Naive thymus-derived CD8-positive, alpha-beta T cell (primary cell): Measurements from ENCODE around the gene TRERF1. TPM values are rescaled to one million over a fixed set of nuclear protein-coding genes. Genes with fewer than 3 reads are reported as not detected.

Experiments
- ATAC-seq, 2 donors: fragments of 150-1000 bp; cut with Tn5 transposase in 1 of 2; sonication (Bioruptor Pico), chemical (Tn5 transposase) in 1 of 2; 1 replicate in 1 of 2; 2 replicates in 1 of 2; pipeline ENCODE4 v1.10.0; 2021; ENCODE audit warnings: mild to moderate bottlenecking in 2 of 2, moderate library complexity in 2 of 2
- POLR2A ChIA-PET: fragments of 350-600 bp; sonication (Branson Sonifier 250); formaldehyde crosslinking; loops from one replicate; lab custom pipeline; 2021; ENCODE audit warnings: antibody characterized with exemption; lab: Charles Lee
- DNase-seq, 10 donors: peaks; one replicate each; pipeline versions ENCODE4 v3.0.0 to v3.0.0-alpha.2; 2020 to 2022
- H3K27ac Mint-ChIP-seq, 10 donors: one replicate each; pipeline ENCODE4 v1.8.0; 2020 to 2022; ENCODE audit warnings: mild to moderate bottlenecking in 10 of 10, mixed read lengths in 10 of 10, moderate library complexity in 4 of 10, inconsistent platforms in 1 of 10
- H3K27me3 Mint-ChIP-seq, 5 donors: one replicate each; pipeline ENCODE4 v1.8.0; 2021 to 2022; ENCODE audit warnings: mixed read lengths in 5 of 5
- H3K36me3 Mint-ChIP-seq, 3 donors: one replicate each; pipeline ENCODE4 v1.8.0; 2020 to 2022; ENCODE audit warnings: mixed read lengths in 3 of 3, mild to moderate bottlenecking in 2 of 3, inconsistent platforms in 1 of 3
- H3K4me1 Mint-ChIP-seq, 4 donors: one replicate each; pipeline ENCODE4 v1.8.0; 2021 to 2022; ENCODE audit warnings: mixed read lengths in 4 of 4
- H3K4me3 Mint-ChIP-seq, 10 donors: one replicate each; pipeline ENCODE4 v1.8.0; 2020 to 2022; ENCODE audit warnings: mild to moderate bottlenecking in 10 of 10, mixed read lengths in 10 of 10, moderate library complexity in 6 of 10, inconsistent platforms in 1 of 10
- H3K9me3 Mint-ChIP-seq, 9 donors: one replicate each; pipeline ENCODE4 v1.8.0; 2020 to 2022; ENCODE audit warnings: mixed read lengths in 9 of 9, mild to moderate bottlenecking in 3 of 9, inconsistent platforms in 1 of 9, moderate library complexity in 1 of 9
- polyA plus RNA-seq, 3 donors: library from polyadenylated mRNA; unstranded; fragments of 300-500 nt; fragmentation: Illumina TruSeq; gene quantifications; one replicate each; pipeline ENCODE4 v1.2.3, GENCODE V29; 2021
- total RNA-seq, 8 experiments: library from RNA in 2 of 8; stranded (reverse) in 2 of 8; gene quantifications; one replicate each; pipeline ENCODE4 v1.2.3 and lab custom pipeline; 2021 to 2026

TRERF1 gene
- total and polyA plus RNA-seq, 5 experiments from 2014 or later, result 3.8 to 18.2 (median 7.1) TPM

DNA sequence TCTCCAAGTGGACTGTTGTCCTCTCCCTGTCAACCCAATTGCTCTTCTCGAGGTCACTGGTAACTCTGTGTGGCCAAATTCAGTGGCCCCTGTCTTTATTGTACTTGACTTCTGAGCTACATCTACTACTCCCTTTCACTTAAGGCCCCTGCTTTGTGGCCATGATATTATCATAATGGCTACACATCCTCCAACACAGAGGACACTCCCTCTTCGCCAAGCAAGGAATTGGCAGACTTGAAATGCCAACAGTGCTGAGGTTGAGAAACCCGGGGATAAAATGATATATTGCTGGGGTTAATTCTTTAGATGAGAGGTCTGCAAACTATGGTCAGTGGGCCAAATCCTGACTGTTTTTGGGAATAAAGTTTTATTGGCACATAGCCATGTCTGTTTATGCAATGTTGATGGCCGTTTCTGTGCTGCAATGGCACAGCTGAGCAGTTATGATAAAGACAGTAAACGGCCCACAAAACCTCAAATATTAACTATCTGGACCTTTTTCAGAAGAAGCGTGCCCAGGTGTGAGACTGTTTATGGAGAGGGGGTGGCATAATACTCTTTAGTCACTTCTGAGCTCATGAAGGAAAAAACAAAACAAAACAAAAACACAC, 222.1 kb downstream of the TRERF1 start:
- Mint-ChIP-seq H3K27ac (peak overlapping the region in 4 of 10 donors; percentile 9 to 35 (median 16)), H3K4me1 (peaks cover 0 to 6% (median under 1%) of the 10 kb centered on the region in 4 donors), H3K4me3 (no peak overlapping the region), H3K36me3 (peaks cover 0 to 64% (median 4%) of the 10 kb centered on the region in 3 donors), H3K9me3 (no peaks in the 10 kb centered on the region), H3K27me3 (no peaks in the 10 kb centered on the region)
- POLR2A ChIA-PET, result interaction anchor here (0.6 kb wide), 1 partner anchor 337 kb away, joined by 3 read pairs; no protein-coding TSS in a partner anchor
- ATAC-seq, result no peak
- no peak for DNase-seq

- H3K27me3 Mint-ChIP-seq, result no peaks in the 10 kb centered on the region
- H3K36me3 Mint-ChIP-seq, result peaks cover 0 to 58% (median 1%) of the 10 kb centered on the region in 3 donors
- peak overlapping the region in 1 of 10 donors; percentile 66 for H3K27ac Mint-ChIP-seq
- DNase-seq, result no peak
- no peak for ATAC-seq
- no peak overlapping the region for H3K4me3 Mint-ChIP-seq
- POLR2A ChIA-PET, result no interaction called here
- peaks cover 0 to 7% (median 2%) of the 10 kb centered on the region in 4 donors for H3K4me1 Mint-ChIP-seq
- H3K9me3 Mint-ChIP-seq, result no peaks in the 10 kb centered on the region
Observed at GRCh38 chr6:42228305-42228704, 223.4 kb downstream of the TRERF1 start.

GRCh38 chr6:42227173-42227850, 224.4 kb downstream of the TRERF1 start:
- peaks cover 0 to 51% (median 0%) of the 10 kb centered on the region in 3 donors for H3K36me3 Mint-ChIP-seq
- H3K27me3 Mint-ChIP-seq, result no peaks in the 10 kb centered on the region
- peak overlapping the region in 2 of 10 donors; percentile 15 to 40 for H3K27ac Mint-ChIP-seq
- no peaks in the 10 kb centered on the region for H3K9me3 Mint-ChIP-seq
- POLR2A ChIA-PET, result interaction anchor here (0.5 kb wide), 1 partner anchor 63 kb away, joined by 3 read pairs; no protein-coding TSS in a partner anchor
- H3K4me3 Mint-ChIP-seq, result no peak overlapping the region
- ATAC-seq, result no peak
- no peak for DNase-seq
- H3K4me1 Mint-ChIP-seq, result peaks cover 0 to 7% (median 2%) of the 10 kb centered on the region in 4 donors

- no peak for ATAC-seq
- H3K27ac Mint-ChIP-seq, result peak overlapping the region in 3 of 10 donors; percentile 8 to 62 (median 48)
- POLR2A ChIA-PET, result no interaction called here
- H3K4me1 Mint-ChIP-seq, result peaks cover 0 to 7% (median under 1%) of the 10 kb centered on the region in 4 donors
- peaks cover 0 to 45% (median 0%) of the 10 kb centered on the region in 3 donors for H3K36me3 Mint-ChIP-seq
- DNase-seq, result no peak
- no peaks in the 10 kb centered on the region for H3K27me3 Mint-ChIP-seq
- H3K4me3 Mint-ChIP-seq, result no peak overlapping the region
- H3K9me3 Mint-ChIP-seq, result no peaks in the 10 kb centered on the region
Observed at GRCh38 chr6:42226645-42227143, 225.0 kb downstream of the TRERF1 start.

GRCh38 chr6:42226161-42226611, 225.5 kb downstream of the TRERF1 start:
- DNase-seq (no peak), ATAC-seq (no peak)
- peak overlapping the region in 2 of 10 donors; percentile 8 to 13 for H3K27ac Mint-ChIP-seq
- H3K9me3 Mint-ChIP-seq, result no peaks in the 10 kb centered on the region
- H3K4me1 Mint-ChIP-seq, result peaks cover 0 to 7% (median under 1%) of the 10 kb centered on the region in 4 donors
- no peaks in the 10 kb centered on the region for H3K27me3 Mint-ChIP-seq
- H3K36me3 Mint-ChIP-seq, result peaks cover 0 to 43% (median 0%) of the 10 kb centered on the region in 3 donors
- H3K4me3 Mint-ChIP-seq, result no peak overlapping the region
- POLR2A ChIA-PET, result no interaction called here

DNA sequence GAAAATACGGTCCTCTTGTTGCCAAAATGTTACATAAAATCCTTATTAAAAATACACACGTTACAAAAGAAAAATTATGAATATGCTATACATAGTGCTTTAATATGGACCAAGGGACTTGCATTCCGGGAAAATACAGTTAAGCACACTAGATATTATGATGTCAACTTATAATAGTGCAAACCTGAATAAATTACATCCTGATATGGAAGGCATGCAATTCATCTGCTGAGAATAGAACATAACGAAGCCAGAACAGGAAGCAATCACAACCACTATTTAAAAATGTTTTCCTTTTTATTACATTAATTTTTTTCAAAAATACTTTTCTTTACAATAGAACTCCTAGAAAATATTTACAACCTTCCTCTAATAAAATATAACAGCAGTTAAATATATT, 226.3 kb downstream of the TRERF1 start:
- Mint-ChIP-seq H3K27ac (peak overlapping the region in 1 of 10 donors; percentile 13), H3K4me1 (peaks cover 0 to 7% (median under 1%) of the 10 kb centered on the region in 4 donors), H3K36me3 (peaks cover 0 to 39% (median 0%) of the 10 kb centered on the region in 3 donors), H3K9me3 (no peaks in the 10 kb centered on the region), H3K27me3 (no peaks in the 10 kb centered on the region), H3K4me3 (no peak overlapping the region)
- no peak for DNase-seq
- POLR2A ChIA-PET, result no interaction called here
- no peak for ATAC-seq

- DNase-seq (no peak), ATAC-seq (no peak)
- H3K9me3 Mint-ChIP-seq, result no peaks in the 10 kb centered on the region
- H3K27me3 Mint-ChIP-seq, result no peaks in the 10 kb centered on the region
- peaks cover 0 to 35% (median 0%) of the 10 kb centered on the region in 3 donors for H3K36me3 Mint-ChIP-seq
- peak overlapping the region in 1 of 10 donors; percentile 44 for H3K27ac Mint-ChIP-seq
- H3K4me1 Mint-ChIP-seq, result peaks cover 0 to 7% (median under 1%) of the 10 kb centered on the region in 4 donors
- H3K4me3 Mint-ChIP-seq, result no peak overlapping the region
- POLR2A ChIA-PET, result no interaction called here
Observed at GRCh38 chr6:42225029-42225339, 226.7 kb downstream of the TRERF1 start.

- Mint-ChIP-seq H3K36me3 (peaks cover 0 to 29% (median 0%) of the 10 kb centered on the region in 3 donors), H3K9me3 (no peaks in the 10 kb centered on the region), H3K4me1 (peaks cover 0 to 7% (median under 1%) of the 10 kb centered on the region in 4 donors), H3K27ac (peak overlapping the region in 1 of 10 donors; percentile 44), H3K4me3 (no peak overlapping the region), H3K27me3 (no peaks in the 10 kb centered on the region)
- ATAC-seq (no peak), DNase-seq (no peak)
- POLR2A ChIA-PET, result no interaction called here
Observed at GRCh38 chr6:42224222-42225028, 227.3 kb downstream of the TRERF1 start.

- ATAC-seq (no peak), DNase-seq (no peak)
- POLR2A ChIA-PET, result interaction anchor here (0.6 to 0.7 kb wide), 2 partner anchors 65 to 369 kb away, joined by 3 read pairs; no protein-coding TSS in a partner anchor
- peaks cover 3 to 13% (median 4%) of the 10 kb centered on the region in 4 donors for H3K4me1 Mint-ChIP-seq
- no peaks in the 10 kb centered on the region for H3K9me3 Mint-ChIP-seq
- no peak overlapping the region for H3K27ac Mint-ChIP-seq
- H3K36me3 Mint-ChIP-seq, result peaks cover 0 to 12% (median 0%) of the 10 kb centered on the region in 3 donors
- no peak overlapping the region for H3K4me3 Mint-ChIP-seq
- H3K27me3 Mint-ChIP-seq, result no peaks in the 10 kb centered on the region
Observed at GRCh38 chr6:42222448-42222847, 229.3 kb downstream of the TRERF1 start.

DNA sequence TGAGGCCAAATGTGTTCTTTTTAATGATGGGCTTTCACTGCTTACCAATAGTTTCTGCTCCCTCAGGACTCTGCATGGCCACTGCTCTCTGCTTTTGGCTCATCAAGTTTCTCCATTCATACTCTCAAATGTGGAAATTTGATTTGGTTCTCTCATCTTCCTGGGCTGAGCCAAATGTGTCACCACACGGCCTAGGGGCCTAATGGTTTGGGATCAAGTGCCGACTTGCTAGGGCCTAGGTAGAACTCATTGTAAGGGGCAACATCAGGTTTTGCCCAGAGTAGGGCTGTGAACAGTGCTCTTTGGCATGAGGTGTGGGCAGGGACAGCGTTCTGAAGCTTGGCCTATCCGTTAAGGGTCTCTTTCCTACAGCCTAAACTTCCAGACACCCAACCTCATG, 230.2 kb downstream of the TRERF1 start:
- no peak for DNase-seq
- H3K27ac Mint-ChIP-seq, result no peak overlapping the region
- POLR2A ChIA-PET, result no interaction called here
- no peak overlapping the region for H3K4me3 Mint-ChIP-seq
- no peak for ATAC-seq
- H3K4me1 Mint-ChIP-seq, result peaks cover 3 to 18% (median 9%) of the 10 kb centered on the region in 4 donors
- H3K36me3 Mint-ChIP-seq, result peaks cover 0 to 4% (median 0%) of the 10 kb centered on the region in 3 donors
- H3K27me3 Mint-ChIP-seq, result no peaks in the 10 kb centered on the region
- no peaks in the 10 kb centered on the region for H3K9me3 Mint-ChIP-seq

DNA sequence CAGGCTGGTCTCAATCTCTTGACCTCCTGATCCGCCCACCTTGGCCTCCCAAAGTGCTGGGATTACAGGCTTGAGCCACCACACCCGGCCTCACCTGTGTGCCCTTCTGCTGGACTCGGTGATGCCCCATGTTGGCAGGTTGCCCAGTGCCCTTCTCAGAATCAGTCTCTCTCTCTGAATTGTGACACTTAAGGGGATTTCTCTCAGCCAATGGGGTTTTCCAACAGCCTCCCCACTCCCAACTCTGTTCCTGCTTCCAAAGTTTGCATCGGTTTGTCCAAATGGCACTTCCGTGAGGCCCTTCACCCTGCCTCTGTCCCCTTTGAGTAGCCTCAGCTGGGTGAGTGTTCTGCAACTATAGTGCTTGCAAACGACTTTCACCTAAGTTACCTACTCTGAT, 230.9 kb downstream of the TRERF1 start:
- DNase-seq (no peak), ATAC-seq (no peak)
- POLR2A ChIA-PET, result no interaction called here
- Mint-ChIP-seq H3K4me3 (no peak overlapping the region), H3K9me3 (no peaks in the 10 kb centered on the region), H3K27ac (no peak overlapping the region), H3K36me3 (no peaks in the 10 kb centered on the region), H3K27me3 (no peaks in the 10 kb centered on the region), H3K4me1 (peaks cover 6 to 26% (median 16%) of the 10 kb centered on the region in 4 donors)
